Measurements from ENCODE around the gene FIBIN. TPM values are rescaled to one million over a fixed set of nuclear protein-coding genes. Genes with fewer than 3 reads are reported as not detected.

FIBIN gene
- total RNA-seq, 8 experiments from 2014 or later, result 0.22 to 86.0 (median 1.5) TPM

GRCh38 chr11:27039873-27040272 is 46.0 kb downstream of the FIBIN start:
- 34 to 95% (median 61%) methylated on average over 2 to 3 of the region's 3 CpGs; no CpG with 5 or more reads in 2 of the 10 experiments for WGBS, 10 experiments
- in situ Hi-C loops (cut with MboI; ENCODE audit: low pct_unique_long_range_greater_than_20kb in 2 of 9, low sequenced_read_pairs in 9 of 9, unreplicated experiment in 9 of 9), result loop anchor here in 1 of 9 experiments (25.0 kb wide), 1 partner anchor 97 kb away; no protein-coding TSS in a partner anchor
- Histone ChIP-seq H3K27ac (no peak overlapping the region), H3K4me3 (no peak overlapping the region), H3K4me1 (replicated peaks in 1 of 2) (no peaks in the 10 kb centered on the region)
- peak in 2 of 8 experiments; percentile 51 to 57 for ATAC-seq (replicated peaks in 6 of 8)

- Histone ChIP-seq H3K4me1 (replicated peaks in 1 of 2) (no peaks in the 10 kb centered on the region), H3K27ac (no peak within 1 kb of the TSS), H3K4me3 (no peak within 1 kb of the TSS)
- in situ Hi-C loops (cut with MboI; ENCODE audit: low pct_unique_long_range_greater_than_20kb in 2 of 9, low sequenced_read_pairs in 9 of 9, unreplicated experiment in 9 of 9), result loop anchor here in 1 of 9 experiments (25.0 kb wide), 1 partner anchor 97 kb away; no protein-coding TSS in a partner anchor
- peak in 6 of 8 experiments; percentile 47 to 100 (median 77) for ATAC-seq (replicated peaks in 6 of 8)
- 40 to 100% (median 66%) methylated on average over 1 to 4 of the region's 4 CpGs; no CpG with 5 or more reads in 2 of the 10 experiments for WGBS, 10 experiments
These were observed 46.6 kb downstream of the FIBIN start, which contains the start of gene BBOX1 for GRCh38 chr11:27040302-27041115. BBOX1 (plus strand) TSS chr11:27040815; CDS start chr11:27055431, 14,616 bp downstream.

- in situ Hi-C loops (cut with MboI; ENCODE audit: low pct_unique_long_range_greater_than_20kb in 2 of 9, low sequenced_read_pairs in 9 of 9, unreplicated experiment in 9 of 9), result loop anchor here in 1 of 9 experiments (25.0 kb wide), 1 partner anchor 96 kb away; no protein-coding TSS in a partner anchor
- peak in 2 of 8 experiments; percentile 23 to 26 for ATAC-seq (replicated peaks in 6 of 8)
- Histone ChIP-seq H3K27ac (no peak overlapping the region), H3K4me1 (replicated peaks in 1 of 2) (no peaks in the 10 kb centered on the region), H3K4me3 (no peak overlapping the region)
- 22 to 100% (median 98%) methylated on average over 1 to 2 of the region's 2 CpGs; no CpG with 5 or more reads in 4 of the 10 experiments for WGBS, 10 experiments
These were observed 47.4 kb downstream of the FIBIN start for GRCh38 chr11:27041141-27041899.

Other genes with a start within 250 kb of the FIBIN start
- 10 to 100 TPM in 2 of 8 experiments, 1 to 10 TPM in 2, under 1 TPM in 4; 0.38 to 11.4 (median 0.83) TPM for gene BBOX1, start 46.7 kb downstream of the FIBIN start, total RNA-seq